A673 (cell line): ENCODE measurements around the gene STAM.

Experiments
- EZH2 ChIP-seq: fragments of 200-600 bp; sonication (generic); IDR thresholded peaks from 2 replicates; pipeline ENCODE4 v1.6.1; 2017; ENCODE audit warnings: borderline replicate concordance, low read depth, mild to moderate bottlenecking, mixed read lengths, antibody characterized with exemption, low read length; ENCODE audit not compliant: poor library complexity, severe bottlenecking
- TF ChIP-seq, protein P1 (sequence below): fragments of 300-800, 200-600 bp; sonication (generic); conservative IDR thresholded peaks from 2 replicates; pipeline ENCODE4 v1.5.1; 2017; ENCODE audit warnings: low read depth, mild to moderate bottlenecking, antibody characterized with exemption, low read length, moderate library complexity, mixed read lengths

DNA sequence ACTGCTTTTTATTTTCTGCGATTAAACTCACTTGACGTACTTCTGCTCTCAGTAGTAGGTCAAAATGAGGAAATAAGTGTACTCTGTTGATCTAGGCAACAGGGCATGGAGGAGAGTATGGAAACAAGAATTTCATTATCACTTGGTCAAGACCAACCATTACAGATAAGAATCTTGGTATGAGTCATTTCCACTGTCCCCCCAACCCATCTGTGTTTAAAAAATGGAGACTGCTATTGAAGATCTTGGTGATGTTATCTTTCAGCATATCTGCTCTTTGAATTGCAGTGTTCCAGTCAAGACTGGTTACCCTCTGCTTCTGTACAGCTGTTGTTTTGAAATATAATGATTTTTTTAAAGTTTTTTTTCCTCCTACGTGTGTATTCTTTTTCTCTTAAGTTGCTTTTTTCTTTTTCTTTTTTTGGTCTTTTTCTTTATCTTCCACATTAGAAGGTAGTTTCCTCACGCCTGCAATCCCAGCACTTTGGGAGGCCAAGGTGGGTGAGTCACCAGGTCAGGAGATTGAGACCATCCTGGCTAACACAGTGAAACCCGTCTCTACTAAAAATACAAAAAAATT, 11.7 kb downstream of the STAM start:
- TF ChIP-seq EZH2 = no peak
- TF ChIP-seq, protein P1, sequence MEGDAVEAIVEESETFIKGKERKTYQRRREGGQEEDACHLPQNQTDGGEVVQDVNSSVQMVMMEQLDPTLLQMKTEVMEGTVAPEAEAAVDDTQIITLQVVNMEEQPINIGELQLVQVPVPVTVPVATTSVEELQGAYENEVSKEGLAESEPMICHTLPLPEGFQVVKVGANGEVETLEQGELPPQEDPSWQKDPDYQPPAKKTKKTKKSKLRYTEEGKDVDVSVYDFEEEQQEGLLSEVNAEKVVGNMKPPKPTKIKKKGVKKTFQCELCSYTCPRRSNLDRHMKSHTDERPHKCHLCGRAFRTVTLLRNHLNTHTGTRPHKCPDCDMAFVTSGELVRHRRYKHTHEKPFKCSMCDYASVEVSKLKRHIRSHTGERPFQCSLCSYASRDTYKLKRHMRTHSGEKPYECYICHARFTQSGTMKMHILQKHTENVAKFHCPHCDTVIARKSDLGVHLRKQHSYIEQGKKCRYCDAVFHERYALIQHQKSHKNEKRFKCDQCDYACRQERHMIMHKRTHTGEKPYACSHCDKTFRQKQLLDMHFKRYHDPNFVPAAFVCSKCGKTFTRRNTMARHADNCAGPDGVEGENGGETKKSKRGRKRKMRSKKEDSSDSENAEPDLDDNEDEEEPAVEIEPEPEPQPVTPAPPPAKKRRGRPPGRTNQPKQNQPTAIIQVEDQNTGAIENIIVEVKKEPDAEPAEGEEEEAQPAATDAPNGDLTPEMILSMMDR = no peak
